Superior temporal gyrus (tissue), 1 donor: Measurements from ENCODE around the gene HCFC1R1.
A peak's percentile ranks its signal among the peaks of the same experiment; 100 is the strongest.
"Not testable (repeated sequence)": the region's sequence is repeated elsewhere in the genome, so short reads cannot be mapped to it uniquely, and the experiment has no call there.

Experiments used
- DNase-seq: peaks from one replicate; pipeline ENCODE4 v3.0.0-alpha.2; 2016; ENCODE audit errors: extremely low spot score

Gene HCFC1R1

GRCh38 chr16:3023669-3024478 is at the start of gene HCFC1R1, which contains the start of gene THOC6:
Gene HCFC1R1 (minus strand): TSS chr16:3023942. CDS start chr16:3023941, 1 bp downstream.
Gene THOC6 (plus strand): TSS chr16:3024035. CDS start chr16:3024327, 292 bp downstream.
- peak; percentile 99 for DNase-seq

GRCh38 chr16:3073448-3073847 is 49.7 kb upstream of the HCFC1R1 start:
- no peak for DNase-seq

- not testable (repeated sequence) for DNase-seq
These were observed 49.0 kb upstream of the HCFC1R1 start for GRCh38 chr16:3072576-3073263.

GRCh38 chr16:3072148-3072547 is 48.4 kb upstream of the HCFC1R1 start:
- DNase-seq: not testable (repeated sequence)

- DNase-seq: no peak
These were observed 47.9 kb upstream of the HCFC1R1 start for GRCh38 chr16:3071655-3072054.

- DNase-seq: no peak
These were observed 46.9 kb upstream of the HCFC1R1 start for GRCh38 chr16:3070608-3071111.

GRCh38 chr16:3069146-3069545 is 45.4 kb upstream of the HCFC1R1 start:
- DNase-seq: not testable (repeated sequence)

- DNase-seq: no peak
These were observed 44.7 kb upstream of the HCFC1R1 start for GRCh38 chr16:3068487-3068886.

GRCh38 chr16:3066440-3066748 is 42.7 kb upstream of the HCFC1R1 start:
- DNase-seq: no peak

- no peak for DNase-seq
These were observed 42.1 kb upstream of the HCFC1R1 start for GRCh38 chr16:3065742-3066439.

GRCh38 chr16:3065069-3065741 is 41.5 kb upstream of the HCFC1R1 start, which contains the start of gene IL32:
Gene IL32 (plus strand): TSS chr16:3065640. CDS start chr16:3065812, 172 bp downstream.
- no peak for DNase-seq

GRCh38 chr16:3063625-3064386 is 40.1 kb upstream of the HCFC1R1 start:
- DNase-seq: no peak

- DNase-seq: no peak
These were observed 38.8 kb upstream of the HCFC1R1 start for GRCh38 chr16:3062553-3062952.

- no peak for DNase-seq
These were observed 36.8 kb upstream of the HCFC1R1 start for GRCh38 chr16:3060339-3061127.

- DNase-seq: no peak
These were observed 36.0 kb upstream of the HCFC1R1 start for GRCh38 chr16:3059723-3060242.

- DNase-seq: peak; percentile 80
These were observed 35.4 kb upstream of the HCFC1R1 start for GRCh38 chr16:3059041-3059722.

- peak; percentile 10 for DNase-seq
These were observed 34.6 kb upstream of the HCFC1R1 start for GRCh38 chr16:3058139-3059030.
